ENCODE results near the gene ABCA3.

The ABCA3 gene

DNA sequence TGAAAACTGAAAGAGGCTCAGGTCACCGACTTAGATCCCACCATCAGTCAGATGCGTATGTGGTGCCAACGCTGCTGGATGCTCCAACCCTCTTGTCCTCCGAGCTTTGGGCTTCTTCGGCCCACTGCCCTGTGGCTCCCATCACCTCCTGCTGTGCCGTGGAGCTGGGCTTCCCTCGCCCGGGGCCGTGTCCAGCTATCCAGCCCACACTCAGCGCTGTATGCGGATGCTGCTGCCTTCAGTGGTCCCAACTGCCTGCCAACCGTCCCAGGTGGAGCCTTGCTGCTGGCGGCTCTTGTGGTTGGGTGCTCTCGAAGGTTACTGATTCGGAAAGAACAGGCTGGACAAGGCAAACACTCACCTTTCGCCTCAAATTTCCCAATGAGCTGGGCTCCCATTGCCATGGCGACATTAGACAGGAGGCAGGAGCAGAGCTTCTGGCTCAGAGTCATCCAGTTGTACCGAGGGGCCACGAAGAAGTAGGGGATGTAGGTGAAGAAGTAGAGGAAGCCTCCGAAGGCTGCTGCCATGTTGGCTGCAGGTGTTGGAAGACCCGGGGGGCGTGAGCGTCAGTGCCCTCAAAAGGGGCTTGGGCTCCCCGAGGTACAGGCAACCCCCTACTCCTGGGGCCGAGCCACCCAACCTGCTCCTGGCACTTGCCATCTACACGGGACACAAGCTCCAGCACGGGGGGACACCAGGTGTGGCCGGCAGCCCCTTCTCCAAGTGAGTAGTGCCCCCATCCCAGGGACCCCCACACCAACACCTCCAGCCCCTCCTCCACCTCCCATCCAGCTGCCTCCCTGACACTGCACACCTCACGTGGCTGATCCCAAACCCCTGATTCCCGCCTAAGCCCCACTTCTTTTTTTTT is 32.2 kb downstream of the ABCA3 start:
- no peak for DNase-seq

DNA sequence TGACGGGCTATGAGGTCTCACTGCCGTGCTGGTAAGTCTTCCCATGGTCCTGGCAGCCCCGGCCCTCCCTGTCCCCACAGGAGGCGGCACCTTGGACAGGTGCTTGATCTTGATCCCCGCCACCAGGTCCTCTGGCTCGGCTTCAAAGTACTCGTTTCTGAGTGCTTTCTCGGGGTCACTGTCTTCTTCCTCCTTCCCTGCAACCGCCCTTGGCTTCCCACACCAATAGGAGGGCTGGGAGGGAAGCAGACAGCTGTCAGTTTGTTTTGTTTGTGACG is 40.7 kb downstream of the ABCA3 start:
- DNase-seq: no peak

DNA sequence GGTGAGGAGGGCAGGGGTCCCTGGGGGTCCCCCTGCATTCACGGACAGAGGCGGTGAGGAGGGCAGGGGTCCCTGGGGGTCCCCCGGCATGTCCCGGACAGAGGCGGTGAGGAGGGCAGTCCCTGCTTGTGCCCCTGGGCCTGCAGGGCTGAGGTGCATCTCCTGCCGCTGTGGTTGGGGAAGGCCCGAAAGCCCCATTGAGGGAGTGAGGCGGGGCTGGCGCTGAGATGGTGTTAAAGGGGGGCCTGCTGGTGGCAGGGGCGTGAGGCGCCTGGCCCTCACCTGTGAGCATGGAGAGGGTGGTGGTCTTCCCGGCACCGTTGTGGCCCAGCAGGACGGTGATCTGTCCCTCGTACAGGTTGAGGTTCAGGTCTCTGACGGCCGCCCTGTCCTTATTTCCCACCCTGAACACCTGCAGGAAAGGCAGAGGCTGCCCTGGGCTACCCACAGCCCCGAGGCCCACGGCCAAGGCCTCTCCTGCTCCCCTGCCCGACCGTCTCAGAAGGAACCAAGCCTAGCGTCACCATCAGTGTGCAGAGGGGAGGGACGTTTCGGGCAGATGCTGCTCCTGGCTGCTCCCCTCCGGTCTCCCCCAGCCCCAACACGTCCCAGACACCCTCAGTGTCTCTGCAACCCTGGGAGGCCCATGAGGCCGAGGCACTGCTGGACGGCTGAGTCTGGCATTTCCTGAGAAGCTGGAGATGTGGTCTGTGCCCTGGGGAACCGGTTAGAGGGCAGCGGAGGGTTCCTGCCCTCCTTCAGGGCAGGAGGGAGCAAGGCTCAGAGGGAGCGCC is 41.2 kb downstream of the ABCA3 start:
- no peak for DNase-seq

DNA sequence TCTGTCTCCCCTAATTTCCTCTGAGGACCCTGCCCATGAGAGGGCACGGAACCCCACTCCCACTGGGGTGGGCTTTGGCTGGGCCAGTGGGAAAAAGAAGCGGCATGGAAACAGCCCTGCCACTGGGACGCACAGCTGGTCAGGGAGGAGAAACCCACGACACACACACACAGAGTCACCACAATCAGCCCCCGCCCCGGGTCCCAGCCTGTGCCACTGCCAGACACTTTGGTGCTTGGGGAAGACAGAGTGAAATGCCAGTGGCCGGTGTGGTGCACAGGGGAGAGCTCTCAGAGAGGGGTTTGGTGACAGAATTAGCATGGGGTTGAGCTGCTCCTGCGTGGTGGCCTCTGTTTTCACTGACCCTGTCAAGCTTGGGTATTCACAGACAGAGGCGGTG is 41.9 kb downstream of the ABCA3 start:
- DNase-seq: no peak

DNA sequence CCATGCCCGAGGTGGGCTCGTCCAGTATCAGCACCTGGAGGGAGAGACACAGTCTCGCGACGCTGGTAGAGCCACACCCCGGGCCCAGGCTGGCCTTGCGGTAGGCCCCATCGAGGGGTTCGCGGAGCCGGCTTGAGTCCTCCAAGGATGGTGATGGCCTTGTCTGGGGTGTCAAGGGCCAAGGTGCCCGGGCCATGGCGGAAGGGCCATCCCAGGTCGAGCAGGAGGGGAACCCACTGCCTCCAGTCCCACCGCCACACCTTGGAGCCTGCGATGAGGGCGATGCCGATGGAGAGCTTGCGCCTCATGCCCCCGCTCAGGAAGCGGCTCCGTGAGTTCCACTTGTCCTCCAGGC is 43.0 kb downstream of the ABCA3 start:
- DNase-seq: no peak

DNA sequence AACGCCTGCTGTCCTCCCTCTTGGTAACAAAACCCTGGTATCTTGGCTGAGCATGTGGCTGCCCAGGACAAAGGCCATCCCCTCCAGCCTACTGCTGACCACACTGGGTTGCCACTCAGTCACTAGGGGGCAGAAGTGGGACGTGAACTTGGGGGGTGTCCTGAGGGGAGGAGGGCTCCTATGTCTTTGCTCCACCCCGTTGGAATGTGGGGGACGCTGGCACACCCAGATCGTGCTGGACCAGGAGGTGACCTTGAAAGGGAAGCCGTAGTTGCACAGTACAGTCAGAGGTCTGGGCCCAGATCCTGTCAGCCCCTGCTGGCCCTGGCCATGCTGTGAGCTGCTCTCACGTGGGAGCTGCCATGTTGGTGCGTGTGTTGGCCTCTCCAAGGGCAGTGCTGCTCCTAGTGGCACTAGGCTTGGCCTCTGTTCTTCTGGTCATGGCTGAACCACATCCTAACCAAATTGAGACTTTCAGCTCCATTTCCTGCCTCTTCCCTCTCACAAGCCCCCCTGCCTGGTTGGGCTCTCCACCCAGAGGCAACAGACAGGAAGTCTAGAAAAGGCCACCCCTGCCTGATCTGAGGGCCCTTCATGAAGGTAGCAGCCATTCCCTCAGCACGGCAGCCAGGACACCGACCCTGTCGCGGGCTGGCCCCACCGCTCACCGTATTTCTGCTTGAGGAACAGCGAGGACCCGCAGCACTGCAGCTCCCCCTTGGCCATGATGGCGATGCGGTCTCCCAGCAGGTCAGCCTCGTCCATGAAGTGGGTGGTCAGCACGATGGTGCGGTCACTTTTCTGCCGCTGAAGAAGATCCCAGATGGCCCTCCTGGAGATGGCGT is 43.6 kb downstream of the ABCA3 start:
- DNase-seq: no peak

DNA sequence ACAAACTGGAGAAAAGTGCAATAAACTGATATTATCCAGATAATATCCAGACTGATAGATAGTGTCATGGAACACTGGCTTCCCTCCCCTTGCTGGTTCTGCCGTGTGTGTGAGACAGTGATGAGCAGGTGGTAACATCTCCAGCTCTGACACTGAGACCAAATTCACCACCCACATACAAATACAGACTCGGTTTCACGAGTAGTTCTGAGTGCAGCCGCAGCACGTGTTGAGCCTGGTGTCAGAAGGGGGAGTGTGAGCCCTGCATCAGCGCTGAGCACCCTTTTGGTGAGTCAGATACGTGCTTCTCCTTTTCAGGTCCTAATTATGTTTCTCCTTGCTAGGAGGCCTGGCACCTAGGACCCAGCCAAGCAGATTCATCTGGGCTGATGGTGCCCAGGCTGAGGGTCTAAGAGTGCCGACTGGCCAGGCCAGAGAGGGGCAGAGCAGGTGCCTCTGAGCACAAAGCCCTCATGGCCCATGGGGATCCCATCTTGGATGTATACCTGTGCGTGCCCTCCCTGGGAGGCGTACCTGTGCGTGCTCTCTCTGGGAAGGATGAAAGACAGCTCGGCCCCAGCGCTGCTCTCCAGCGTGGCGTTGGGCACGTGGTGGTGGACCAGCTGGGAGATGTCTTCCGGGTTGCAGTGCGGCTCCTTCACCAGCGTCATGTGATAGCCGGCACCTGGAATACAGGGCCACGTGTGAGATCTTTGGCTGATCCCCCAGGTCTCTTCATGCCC is 45.3 kb downstream of the ABCA3 start:
- DNase-seq: no peak

DNA sequence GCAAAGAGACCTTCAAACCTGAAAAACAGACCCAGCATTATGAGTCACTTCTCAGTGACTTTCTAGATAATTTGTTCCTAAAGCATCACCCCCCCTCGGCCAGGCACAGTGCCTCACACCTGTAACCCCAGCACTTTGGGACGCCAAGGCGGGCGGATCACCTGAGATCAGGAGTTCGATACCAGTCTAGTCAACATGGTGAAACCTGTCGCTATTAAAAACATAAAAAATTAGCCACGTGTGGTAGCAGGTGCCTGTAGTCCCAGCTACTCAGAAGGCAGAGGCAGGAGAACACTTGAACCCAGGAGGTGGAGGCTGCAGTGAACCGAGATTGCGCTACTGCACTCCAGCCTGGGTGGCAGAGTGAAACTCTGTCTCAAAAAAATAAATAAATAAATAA is 48.3 kb downstream of the ABCA3 start:
- no peak for DNase-seq

DNA sequence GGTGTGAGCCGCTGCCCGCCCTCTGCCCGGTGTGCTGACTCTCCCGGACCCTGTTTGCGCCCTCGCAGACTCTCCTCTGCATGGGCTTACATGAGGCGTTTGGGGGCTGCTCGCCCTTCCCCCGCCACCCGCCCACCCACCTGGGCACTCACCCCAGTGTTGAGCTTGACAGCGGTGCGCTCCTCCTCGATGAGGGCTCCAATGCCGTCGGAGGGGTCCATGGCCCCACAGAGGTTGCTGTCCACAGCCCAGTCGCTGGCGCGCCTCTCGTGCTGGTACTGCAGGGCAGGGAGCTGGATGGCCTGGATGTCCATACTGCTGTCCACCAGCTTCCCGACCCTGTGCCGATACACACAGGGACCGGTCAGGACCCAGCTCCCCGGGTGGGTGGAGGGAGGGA is 51.2 kb downstream of the ABCA3 start:
- DNase-seq: no peak

DNA sequence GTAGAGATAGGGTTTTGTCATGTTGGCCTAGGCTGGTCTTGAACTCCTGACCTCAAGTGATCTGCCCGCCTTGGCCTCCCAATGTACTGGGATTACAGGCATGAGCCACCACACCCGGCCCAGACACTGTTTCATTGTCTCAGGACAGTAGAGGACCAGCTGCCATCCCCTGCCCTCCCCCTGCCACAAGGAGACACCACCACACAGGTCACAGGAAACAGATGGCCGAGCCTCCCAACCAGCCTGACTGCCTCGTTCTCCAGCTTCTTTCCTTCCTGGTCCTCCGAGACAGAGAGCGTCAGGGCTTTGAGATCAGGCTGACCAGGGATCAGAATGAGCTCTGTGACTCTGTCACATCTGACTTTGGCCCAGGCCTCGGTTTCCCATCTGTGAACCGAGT is 51.8 kb downstream of the ABCA3 start:
- DNase-seq: no peak

DNA sequence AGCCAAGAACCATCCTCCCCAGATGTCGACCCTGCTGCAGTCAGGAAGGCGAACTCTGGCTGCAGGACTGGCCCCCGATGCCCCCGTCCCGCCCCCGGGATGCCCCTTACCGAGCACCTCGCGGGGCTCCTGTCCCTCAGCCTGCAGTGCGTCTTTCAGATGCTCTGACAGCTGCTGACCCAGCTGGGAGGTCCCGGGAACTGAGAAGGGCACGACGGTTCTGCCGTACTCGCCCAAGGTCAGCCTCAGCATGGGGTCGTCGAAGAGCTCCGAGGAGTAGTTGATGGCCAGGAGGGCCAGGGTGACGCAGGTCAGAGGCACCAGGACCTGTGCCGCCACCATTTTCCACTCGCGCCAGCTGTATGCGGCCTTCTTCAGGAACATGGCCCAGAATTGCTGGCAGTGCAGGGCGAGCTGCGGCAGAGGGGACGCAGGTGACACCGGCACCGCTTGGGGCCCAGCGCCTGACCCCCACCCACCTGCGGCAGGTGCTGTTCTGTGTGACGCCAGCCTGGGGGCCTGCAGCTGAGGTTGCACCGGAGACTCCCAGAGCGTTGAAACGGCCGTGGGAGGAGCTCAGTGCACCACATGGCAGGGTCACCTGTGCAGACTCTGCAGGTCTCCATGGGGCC is 52.5 kb downstream of the ABCA3 start:
- DNase-seq: no peak

DNA sequence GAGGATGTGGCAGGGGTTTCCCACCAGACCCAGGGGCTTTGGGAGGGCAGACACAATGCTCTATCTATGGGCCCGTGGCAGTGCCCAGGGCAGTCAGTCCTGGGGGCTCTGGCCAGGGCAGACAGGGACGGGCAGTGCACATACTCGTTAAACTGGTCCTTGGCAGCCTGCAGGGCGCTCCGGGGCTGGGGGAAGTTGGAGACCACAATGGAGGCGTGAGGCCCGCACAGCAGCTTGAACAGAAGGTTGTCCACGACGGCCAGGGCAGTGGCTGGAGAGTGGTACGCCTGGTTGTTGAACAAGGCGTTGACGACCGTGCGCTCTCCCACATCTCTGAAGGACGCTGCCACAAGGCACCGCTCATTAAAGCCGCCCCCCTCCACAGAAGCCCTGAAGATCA is 54.0 kb downstream of the ABCA3 start:
- no peak for DNase-seq

DNA sequence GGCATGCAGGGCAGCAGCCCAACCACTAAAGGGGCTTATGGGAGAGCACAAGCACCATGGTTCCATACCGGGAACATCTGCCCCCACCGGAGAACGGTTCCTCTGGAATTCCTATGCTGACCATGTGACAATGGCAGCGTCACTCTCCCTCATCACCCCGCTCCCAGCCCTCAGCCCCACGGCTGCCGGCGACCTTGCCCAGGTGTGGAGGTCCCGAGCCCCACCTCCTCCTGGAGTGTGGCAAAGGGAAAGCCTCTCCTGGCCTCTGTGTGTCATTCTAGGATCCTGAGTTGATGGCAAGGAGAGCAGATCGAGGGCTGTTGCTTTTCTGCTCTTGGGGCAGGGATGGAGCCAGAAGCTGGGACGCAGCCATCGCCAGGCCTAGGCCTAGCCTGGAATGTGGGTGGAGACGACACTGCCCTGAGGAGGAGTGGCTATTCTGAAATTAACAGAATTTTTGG is 54.8 kb downstream of the ABCA3 start:
- no peak for DNase-seq

DNA sequence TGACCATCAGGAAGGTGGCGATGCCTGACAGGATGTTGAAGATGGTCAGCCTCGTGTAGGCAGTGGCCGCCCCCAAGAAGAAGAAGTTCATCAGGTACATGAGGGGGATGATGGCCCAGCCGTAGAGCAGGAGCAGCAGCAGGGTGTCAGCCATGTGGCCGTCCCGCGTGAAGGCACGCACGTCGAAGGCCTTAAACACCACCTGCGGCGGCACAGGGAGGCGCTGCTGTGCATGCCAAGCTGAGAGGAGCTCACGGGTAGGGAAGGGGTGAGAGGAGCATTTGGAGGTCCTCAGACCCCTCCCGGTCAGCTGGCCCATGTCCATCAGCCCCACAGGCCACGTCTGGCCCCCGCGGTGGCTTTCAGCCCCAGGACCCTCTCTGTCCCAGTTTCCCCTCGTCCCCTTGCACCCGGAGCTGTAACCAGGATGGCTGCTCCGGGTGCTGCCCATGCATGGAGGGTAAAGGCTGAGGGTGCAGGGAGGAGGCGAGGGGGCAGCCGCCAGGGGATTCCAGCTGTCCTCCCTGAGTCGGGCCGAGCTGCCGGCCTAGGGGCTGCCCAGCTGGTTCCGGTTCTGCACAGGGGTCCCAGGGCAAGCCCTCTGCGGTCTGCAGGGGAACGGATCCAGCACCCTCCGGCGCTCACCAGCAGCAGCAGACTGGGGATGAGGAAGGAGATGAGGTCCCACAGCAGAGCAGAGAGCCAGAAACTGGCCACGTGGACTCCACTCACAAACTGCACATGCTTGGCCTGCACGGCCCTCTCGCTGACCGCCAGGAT is 55.5 kb downstream of the ABCA3 start:
- DNase-seq: no peak

DNA sequence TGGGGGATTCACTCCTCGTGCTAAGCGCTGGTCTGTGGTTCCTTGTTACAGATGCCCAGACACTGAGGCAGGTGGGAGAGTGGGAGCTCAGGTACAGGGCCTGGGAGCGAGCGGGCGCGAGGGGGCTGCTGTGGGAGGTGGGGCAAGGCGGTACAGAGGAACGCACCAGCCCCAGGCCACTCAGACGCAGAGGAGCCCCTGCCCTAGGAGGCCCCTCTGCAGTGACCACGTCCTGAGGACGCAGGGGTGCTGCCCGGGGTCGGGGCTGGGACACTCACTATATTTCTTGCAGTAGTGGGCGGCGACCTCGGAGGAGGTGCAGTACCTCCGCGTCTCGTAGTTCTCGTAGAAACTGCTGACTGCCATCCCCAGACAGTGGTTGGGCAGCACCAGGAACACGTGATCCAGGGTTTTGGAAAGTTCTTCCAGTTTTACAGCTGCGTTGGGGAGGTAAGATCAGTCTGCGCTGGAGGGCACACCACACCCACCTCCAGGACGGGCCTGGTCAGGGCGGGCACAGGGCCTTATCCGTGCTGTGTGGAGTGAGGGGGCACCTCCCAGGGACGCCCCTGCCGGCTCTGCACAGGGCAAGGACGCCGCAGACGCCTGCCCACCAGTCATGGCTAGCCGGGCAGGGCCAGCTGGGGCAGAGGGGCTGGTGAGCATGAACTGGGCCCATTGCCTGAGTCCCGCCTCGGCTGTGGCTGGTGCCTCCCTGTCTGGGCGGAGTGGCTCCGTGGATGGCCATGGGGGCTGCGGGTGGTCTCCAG is 56.3 kb downstream of the ABCA3 start:
- DNase-seq: no peak

DNA sequence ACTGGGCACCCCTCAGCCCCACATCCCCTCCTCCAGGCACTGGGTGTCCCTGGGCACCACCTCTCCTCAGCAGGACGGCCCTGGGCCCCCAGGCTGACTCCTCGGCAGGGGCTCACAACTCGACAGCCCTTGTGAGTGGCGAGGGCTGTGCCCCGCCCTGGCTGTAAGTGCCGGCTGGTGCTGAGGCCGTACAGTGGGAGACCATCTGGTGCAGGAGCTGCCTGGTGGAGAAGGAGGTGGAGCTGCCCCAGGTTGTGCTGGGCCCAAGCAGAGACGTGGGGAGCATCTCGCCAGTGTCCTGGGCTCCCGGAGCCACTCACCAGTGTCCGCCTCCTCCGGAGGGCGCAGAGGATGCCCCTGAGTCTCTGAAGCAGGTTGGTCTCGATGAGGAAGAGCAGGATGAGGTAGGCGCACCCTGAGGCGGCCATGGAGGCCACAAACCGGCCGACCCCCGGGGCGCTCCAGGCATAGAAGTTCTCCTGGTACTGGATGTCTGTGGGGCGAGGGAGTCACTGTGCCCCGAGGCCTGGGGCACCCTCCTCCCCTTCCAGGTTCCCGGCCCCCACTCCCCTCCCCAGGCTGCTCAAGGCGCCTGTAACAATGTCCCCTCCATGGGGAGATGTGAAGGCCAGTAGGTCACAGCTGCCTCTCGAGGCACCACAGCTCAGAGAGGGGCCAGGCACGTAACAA is 57.5 kb downstream of the ABCA3 start:
- DNase-seq: no peak

DNA sequence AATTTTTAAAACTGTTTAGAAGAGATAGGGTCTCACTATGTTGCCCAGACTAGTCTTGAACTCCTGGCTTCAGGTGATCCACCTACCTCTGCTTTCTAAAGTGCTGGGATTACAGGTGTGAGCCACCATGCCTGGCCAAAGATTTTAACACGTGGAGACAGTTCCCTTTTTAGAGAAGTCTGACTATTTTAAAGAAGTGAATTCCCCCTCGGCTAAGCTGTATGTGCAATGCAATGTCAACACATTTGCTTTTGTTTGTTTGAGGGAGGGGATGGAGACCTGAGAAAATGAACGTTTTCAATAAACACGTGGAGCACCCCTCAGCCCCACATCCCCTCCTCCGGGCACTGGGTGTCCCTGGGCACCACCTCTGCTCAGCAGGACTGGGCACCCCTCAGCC is 58.3 kb downstream of the ABCA3 start:
- no peak for DNase-seq

DNA sequence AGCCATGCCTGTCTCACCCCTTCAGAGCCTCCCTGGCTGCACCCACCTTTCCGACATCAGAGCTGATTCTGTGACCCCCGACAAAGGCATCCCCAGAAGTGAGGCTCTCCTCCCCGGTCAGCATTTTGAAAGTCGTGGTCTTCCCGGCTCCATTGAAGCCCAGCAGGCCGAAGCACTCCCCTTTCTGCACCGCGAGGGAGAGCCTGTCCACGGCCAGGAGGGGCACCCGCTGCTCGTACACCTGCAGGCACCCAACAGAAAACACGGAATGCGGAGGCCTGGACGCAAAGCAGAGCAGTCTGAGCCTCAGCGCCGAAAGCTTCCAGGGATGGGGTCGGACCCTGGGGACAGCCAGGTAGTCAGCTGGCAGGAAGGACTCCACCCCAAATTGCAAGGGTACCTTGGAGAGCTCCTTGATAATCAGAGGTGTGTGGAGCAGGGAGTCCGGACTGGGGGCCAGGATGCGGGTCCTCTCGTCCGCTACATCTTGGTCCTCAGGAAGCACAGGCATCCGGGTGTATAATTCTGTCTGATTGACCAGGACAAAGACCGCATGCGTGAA is 59.5 kb downstream of the ABCA3 start:
- DNase-seq: no peak

DNA sequence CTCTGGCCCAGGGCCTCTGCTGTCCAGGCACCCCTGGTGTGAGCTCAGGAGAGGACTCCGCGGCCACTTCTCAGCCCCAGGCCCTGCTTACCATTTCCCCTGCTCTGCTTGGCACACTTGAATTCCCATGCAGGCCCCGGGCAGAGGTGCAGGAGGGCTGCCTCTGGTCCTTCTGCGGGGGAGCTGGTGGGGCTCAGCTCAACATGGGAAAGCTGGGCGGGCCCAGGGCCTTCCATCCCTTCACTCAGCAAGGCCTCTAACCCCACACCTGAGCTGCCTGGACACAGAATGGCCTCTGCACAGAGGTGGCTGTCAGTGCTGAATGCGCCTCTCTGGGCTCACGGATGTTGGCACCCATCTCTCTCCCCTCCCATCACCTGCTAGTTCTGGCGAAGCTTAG is 60.1 kb downstream of the ABCA3 start:
- DNase-seq: no peak

Data from NCI-H2081 treated with DMSO at 0.1 percent for 48 hours (cell line).